Left ventricle myocardium superior (tissue), 1 donor: ENCODE results near the gene HLA-E. TPM values are rescaled to one million over a fixed set of nuclear protein-coding genes. Genes with fewer than 3 reads are reported as not detected.
A peak's percentile ranks its signal among the peaks of the same experiment; 100 is the strongest.
"Not testable (repeated sequence)": the region's sequence is repeated elsewhere in the genome, so short reads cannot be mapped to it uniquely, and the experiment has no call there.

Experiments used
- ATAC-seq: fragments of 200-7000 bp; cut with Tn5 transposase; one replicate; pipeline ENCODE4 v1.9.1; 2020; ENCODE audit warnings: mild to moderate bottlenecking, moderate library complexity
- DNase-seq: peaks from one replicate; pipeline ENCODE4 v3.0.0-alpha.2; 2020
- intact Hi-C: fragments of 100-400 bp; cut with micrococcal nuclease; formaldehyde crosslinking; loops from one replicate; pipeline ENCODE4 v1.11.0; 2022
- total RNA-seq: library from RNA; stranded (reverse); fragmentation: NEBNext Ultra II Directional; extraction: Animal tissue kit (Norgen Biotek cat#: 25700); gene quantifications from one replicate; pipeline ENCODE4 v1.2.1, GENCODE V29; 2021
- donor health status: DM: no; HTN: yes; CAD: no; lungs with severe emphysema.

The HLA-E gene
- total RNA-seq, 1 donor from 2014 or later = 155 TPM

DNA sequence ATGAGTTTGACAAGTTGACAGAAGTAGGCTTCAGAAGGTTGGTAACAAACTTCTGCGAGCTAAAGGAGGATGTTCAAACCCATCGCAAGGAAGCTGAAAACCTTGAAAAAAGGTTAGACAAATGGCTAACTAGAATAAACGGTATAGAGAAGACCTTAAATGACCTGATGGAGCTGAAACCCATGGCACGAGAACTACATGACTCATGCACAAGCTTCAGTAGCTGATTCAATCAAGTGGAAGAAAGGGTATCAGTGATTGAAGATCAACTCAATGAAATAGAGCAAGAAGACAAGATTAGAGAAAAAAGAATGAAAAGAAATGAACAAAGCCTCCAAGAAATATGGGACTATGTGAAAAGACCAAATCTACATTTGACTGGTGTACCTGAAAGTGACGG, 32.6 kb downstream of the HLA-E start:
- ATAC-seq, intact Hi-C loops: not testable (repeated sequence)

DNA sequence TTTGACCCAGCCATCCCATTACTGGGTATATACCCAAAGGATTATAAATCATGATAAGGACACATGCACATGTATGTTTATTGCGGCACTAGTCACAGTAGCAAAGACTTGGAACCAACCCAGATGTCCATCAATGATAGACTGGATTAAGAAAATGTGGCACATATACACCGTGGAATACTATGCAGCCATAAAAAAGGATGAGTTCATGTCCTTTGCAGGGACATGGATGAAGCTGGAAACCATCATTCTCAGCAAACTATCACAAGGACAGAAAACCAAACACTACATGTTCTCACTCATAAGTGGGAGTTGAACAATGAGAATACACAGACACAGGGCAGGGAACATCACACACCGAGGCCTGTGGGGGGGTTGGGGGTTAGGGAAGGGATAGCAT, 37.1 kb downstream of the HLA-E start:
- DNase-seq, ATAC-seq, intact Hi-C loops: not testable (repeated sequence)

More for the DNA sequence above, 32.6 kb downstream of the HLA-E start:
- not testable (repeated sequence) for DNase-seq

DNA sequence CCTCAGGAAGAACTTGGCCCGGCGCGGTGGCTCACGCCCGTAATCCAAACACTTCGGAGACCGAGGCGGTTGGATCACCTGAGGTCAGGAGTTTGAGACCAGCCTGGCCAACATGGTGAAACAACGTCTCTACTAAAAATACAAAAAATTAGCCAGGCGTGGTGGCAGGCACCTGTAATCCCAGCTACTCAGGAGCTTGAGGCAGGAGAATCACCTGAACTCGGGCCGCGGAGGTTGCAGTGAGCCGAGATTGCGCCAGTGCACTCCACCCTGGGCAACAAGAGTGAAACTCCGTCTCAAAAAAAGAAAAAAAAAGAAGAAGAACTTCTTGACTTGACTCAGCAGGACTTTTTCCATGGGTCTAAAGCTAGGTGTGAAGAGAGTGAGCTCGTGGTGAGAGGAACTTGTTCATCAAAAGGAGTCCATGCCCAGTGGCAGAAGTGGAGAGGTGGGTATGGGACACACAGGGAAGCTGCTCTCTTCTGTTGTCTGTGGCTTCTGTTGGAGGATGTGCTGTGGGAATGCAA, 40.1 kb downstream of the HLA-E start:
- intact Hi-C loops, ATAC-seq: not testable (repeated sequence)

DNA sequence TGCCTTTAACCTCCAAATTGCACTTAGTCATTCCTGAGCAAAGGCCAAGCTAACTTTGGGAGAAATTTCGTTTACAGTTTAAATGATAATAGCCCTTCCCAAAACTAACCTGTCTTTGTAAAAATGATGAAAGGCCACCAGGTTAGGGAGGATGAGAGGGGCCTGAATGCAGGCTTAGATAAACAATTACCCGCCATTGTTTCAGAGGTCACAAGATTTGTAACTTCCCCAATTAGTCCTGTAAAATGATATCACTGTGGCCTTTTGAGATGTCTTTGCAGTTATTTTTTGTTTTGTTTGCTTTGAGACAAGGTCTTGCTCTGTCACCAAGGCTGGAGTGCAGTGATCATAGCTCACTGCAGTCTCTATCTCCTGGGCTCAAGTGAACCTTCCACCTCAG, 40.7 kb downstream of the HLA-E start:
- ATAC-seq = no peak
- intact Hi-C loops = loop anchor here (5.0 kb wide), 1 partner anchor 43 kb away; the partner anchor contains the start of gene HLA-E

More for the DNA sequence above, 40.1 kb downstream of the HLA-E start:
- DNase-seq = not testable (repeated sequence)

DNA sequence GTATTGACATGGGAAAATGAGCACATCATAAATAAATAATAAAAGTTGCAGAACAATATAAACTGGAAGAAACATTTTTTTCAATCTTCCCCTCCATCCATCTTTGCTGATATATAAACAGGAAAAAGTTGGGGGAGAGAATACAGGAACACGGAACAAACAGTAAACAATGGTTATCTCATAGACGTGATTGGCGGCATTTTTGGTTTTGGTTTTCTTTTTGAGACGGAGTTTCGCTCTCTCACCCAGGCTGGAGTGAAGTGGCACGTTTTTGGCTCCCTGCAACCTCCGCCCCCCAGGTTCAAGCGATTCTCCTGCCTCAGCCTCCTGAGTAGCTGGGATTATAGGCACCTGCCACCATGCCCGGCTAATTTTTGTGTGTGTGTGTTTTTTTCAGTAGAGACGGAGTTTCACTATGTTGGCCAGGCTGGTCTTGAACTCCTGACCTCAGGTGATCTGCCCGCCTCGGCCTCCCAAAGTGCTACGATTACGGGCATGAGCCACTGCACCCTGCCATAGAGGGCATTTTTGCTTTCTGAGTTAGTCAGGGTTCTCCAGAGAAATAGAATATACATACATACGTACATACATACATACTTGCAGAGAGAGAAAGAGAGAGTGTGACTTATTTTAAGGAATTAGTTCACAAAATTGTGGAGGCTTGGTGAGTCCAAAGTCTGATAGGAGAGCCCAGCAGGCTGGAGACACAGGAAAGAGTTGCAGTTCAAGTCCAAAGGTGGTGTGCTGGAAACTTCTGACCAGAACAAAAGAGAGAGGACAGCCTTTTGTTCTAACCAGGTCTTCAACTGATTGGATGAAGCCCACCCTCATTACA, 44.4 kb downstream of the HLA-E start:
- no peak for DNase-seq
- ATAC-seq = no peak
- intact Hi-C loops = loop anchor here (5.0 kb wide), 1 partner anchor 46 kb away; the partner anchor contains the start of gene HLA-E

More for the DNA sequence above, 40.7 kb downstream of the HLA-E start:
- DNase-seq = no peak

DNA sequence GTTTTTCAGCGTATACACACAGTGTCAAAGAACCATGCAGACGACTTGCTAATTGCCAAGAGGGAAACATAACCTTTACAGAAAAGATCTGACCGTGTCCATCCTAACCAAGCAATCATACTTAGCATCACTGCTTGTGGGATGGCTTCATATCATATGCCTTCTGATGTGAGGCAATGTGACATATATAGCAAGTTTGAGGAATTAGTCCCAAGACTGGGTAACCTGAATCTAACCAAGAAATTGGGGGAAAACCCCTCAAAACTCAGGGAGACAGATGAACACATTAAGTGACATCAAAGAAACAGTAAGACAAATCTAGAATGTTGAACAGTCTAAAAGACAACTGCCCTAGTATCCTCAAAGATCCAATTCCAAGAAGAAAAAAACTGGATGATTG, 48.6 kb downstream of the HLA-E start:
- ATAC-seq (no peak), DNase-seq (no peak)
- intact Hi-C loops = no loop called here

DNA sequence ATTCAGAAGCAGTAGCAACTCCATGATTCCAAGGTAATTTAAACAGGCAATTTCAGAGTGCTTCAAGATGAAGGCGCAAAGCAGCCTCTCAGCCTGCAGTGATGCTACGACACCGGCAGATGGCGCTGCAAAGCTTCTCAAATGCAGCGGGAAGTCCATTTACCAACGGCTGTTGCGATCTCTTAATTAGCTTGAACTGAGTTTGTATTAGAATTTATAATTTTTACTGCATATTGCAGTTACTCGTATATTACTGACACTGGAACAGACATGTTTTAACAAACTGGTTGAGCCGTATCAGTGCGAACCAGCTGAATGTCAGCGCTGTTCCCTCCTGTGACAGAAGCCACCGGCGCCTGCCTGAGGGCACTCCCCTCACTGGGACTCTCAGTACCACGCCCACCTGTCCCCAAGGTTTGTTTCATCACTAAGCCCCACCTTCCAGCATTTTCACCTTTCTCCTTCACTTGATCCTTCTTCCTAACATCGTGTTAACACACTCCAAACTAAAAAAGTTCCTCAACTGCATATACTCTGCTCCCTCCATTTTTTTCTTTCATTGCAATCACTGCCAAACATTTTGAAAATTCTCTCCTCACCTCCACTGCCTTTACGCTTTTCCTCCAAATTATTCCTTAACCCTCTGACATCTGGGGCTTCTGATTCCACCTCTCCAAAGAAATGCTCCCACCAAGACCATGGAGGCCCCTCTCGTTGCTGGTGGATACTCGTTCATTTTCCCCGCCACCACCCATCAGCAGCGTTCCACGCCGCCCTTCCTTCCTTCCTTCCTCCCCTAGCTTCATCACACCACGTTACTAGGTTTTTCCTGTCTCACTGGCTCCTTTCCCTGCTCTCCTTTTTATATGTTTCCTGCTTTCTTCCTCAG, 52.5 kb downstream of the HLA-E start:
- peak; percentile 77 for DNase-seq
- peak; percentile 78 for ATAC-seq
- intact Hi-C loops = loop anchor here (5.0 kb wide), 1 partner anchor 59 kb away; no protein-coding TSS in a partner anchor

DNA sequence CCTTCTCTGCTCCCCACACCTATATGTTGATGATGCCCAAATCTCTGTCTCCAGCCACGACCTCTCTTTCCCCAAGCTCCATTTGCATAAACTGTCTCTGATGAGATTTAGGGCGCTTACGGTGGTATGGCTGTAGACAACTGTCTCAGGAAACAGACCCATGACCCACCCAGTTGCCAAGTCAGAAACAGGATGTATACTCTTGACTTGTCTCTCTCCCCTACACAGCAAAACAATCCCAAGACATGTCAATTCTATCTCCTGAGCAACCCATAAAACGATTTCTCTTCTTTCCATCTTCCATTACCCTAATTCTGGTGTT, 53.1 kb downstream of the HLA-E start:
- intact Hi-C loops = loop anchor here (5.0 kb wide), 1 partner anchor 60 kb away; no protein-coding TSS in a partner anchor
- no peak for DNase-seq
- peak; percentile 24 for ATAC-seq

DNA sequence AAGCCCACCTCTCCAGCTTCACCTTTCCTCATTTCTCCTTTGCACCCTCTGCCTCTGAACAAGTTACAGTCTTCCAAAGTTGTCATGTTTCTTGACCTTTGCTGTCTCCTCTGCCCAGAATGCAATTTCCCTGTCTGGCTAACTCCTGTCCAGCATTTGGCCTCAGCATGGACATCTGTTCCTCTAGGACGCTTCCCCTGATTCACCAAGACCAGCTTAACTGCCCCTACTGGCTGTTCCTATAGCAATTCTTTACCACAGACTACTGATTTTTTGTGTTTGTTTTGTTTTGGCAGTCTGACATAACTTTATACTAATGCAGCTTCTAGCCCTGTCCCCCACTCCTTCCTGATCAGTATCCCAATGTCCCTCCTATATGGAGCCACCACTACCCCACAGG, 53.6 kb downstream of the HLA-E start:
- DNase-seq = no peak
- no peak for ATAC-seq
- intact Hi-C loops = loop anchor here (5.0 kb wide), 1 partner anchor 61 kb away; no protein-coding TSS in a partner anchor

Other genes with a start within 250 kb of the HLA-E start
- 9.0 TPM for gene TRIM39, start 162.6 kb upstream of the HLA-E start, total RNA-seq
- gene RPP21, start 144.4 kb upstream of the HLA-E start, total RNA-seq = 25.5 TPM
- 18.4 TPM for gene GNL1, start 67.0 kb downstream of the HLA-E start, total RNA-seq
- 2.9 TPM for gene PRR3, start 67.8 kb downstream of the HLA-E start, total RNA-seq
- gene ABCF1, start 81.9 kb downstream of the HLA-E start, total RNA-seq = 37.8 TPM
- 32.7 TPM for gene PPP1R10, start 127.7 kb downstream of the HLA-E start, total RNA-seq
- 129 TPM for gene MRPS18B, start 128.3 kb downstream of the HLA-E start, total RNA-seq
- 1.7 TPM for gene ATAT1, start 137.4 kb downstream of the HLA-E start, total RNA-seq
- gene C6orf136, start 157.6 kb downstream of the HLA-E start, total RNA-seq = 54.9 TPM
- 20.2 TPM for gene DHX16, start 183.5 kb downstream of the HLA-E start, total RNA-seq
- 15.0 TPM for gene PPP1R18, start 197.1 kb downstream of the HLA-E start, total RNA-seq
- 4.6 TPM for gene NRM, start 201.5 kb downstream of the HLA-E start, total RNA-seq
- 13.2 TPM for gene MDC1, start 227.8 kb downstream of the HLA-E start, total RNA-seq
- gene TUBB, start 230.8 kb downstream of the HLA-E start, total RNA-seq = 196 TPM